ELR (cell line): ENCODE data around the gene FARS2.

Experiments
- DNase-seq: peaks from one replicate; pipeline ENCODE4 v3.0.0-alpha.2; 2015; ENCODE audit warnings: low read depth

FARS2 gene

DNA sequence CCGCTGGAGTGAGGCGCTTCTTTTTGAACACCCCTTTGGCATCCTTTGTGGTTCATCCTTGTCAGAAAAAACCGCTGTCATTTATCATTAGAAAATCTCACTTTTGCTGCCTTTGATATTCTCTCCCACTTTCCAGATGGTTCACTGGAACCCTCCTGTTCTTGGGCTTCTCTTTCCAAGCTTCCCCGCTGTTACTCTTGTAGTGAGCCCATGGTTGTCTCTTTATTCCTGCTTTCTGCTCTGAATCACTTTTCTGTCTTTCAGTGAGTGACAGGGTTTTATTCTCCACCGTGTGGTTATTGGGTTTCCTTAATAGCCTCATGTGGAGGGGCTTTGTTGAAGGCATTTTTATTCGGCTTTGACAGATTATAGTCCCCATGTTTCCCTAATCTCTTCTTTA, 117.0 kb downstream of the FARS2 start:
- no peak for DNase-seq

DNA sequence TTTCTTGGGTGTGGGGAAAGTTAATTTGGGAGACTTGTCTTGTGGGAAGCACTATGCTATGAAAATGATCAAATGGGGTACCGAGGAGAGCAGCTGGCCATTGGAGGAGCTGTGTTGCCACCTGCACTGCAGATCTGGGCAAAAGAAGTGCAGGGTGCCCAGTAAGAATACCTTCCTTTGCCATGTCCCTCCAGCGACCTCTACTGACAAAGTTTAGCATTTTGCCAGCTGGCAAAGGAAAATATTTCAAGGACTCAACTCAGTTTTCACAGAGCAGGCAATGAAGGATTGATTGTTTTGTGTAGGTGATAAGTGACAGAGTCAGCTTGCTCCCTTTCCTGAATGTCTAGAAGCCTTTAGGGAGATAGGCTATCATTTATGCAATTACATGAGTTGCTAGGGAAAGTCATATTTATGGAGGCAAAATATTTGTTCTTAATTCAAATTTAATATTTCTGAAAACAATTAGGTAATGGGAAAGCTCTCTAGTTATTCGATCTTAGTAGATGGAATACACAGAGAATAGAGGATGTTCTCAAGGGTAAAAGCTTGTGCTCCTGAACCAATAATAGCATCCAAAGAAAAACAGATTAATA, 118.4 kb downstream of the FARS2 start:
- DNase-seq, result peak; percentile 72

DNA sequence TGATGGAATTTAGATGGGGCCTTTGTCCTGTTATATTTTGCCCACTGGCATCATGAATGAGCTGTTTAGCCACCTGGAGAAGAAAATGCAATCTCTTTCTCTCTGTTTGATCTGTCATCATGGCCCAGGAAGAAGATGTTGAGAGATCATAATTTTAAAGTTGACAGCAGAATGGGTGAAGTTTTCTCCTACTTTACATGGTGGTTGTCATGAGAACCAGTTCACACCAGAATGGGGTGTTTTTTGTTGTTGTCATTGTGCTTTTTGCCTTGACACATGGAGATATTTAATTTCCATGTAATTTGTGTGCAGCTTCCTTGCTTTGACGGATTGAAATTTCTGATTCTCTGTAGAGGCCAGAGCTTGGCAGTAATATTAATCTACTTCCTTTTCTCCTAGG, 122.5 kb downstream of the FARS2 start:
- DNase-seq, result no peak

DNA sequence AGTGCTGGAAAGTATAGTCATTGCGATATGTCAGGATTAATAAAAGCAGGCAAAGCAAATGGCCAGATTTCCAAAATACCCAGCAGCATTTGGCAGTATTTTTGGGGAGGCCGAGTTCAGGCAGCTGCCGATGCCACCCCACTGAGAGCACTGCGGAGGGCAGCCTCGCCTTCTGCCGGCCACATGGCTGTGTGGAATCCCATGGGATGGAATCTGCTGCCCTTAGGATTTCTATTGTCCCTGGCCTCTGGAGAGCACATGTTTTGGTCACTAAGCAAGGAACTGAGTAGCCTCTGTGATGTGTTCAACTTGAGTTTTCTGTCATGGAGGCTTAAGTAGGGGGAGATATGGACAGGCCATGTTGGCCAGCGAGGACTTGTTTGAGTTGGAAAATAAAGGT, 123.0 kb downstream of the FARS2 start:
- no peak for DNase-seq

DNA sequence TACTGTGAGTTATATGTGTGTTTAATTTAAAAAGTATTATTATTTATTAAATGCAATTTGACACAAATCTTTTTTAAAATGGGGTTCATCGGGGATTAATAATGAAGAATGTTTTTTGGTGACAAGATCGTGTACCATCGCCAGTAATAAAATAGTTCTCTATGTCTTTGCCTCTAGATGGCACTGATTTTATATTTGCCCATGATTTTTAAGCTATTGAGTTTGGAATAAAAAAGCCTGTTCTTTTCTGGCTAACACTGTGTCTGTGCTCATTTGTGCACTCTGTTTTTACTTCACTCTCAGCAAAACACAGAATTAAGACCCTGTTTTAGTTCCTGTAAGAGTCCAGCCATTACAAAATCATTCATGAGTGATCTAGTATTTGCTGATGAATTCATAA, 127.0 kb downstream of the FARS2 start:
- DNase-seq, result no peak

DNA sequence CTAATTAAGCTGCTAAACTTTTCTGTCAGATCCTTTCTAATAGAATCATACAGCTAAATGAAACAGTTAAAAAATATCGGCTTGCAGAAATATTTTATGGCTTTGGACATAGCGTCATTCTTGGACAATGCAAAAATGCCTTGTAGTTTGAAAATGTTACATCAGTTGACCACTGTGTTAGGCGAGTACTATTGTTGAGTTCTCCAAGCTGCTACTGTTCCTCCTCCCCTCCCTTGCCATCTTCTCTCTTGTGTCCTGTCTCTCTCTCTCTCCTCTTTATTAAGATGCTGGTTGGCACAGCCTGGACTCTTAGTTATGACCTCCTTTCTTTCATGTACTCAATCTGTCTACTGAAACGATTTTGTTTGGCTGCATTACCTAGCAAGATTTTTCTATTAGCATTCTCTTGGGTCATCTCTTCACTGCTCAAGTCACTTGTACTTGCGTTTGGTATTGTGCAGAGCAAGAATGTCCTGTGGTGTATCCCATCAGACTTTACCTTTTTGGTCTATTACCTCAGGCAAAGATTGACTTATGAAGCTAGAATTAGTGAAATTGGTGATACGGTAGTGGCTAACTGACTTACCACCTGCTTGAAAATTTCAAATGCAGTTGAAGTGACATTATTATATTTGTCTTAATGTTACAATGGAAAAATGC, 127.9 kb downstream of the FARS2 start:
- no peak for DNase-seq

DNA sequence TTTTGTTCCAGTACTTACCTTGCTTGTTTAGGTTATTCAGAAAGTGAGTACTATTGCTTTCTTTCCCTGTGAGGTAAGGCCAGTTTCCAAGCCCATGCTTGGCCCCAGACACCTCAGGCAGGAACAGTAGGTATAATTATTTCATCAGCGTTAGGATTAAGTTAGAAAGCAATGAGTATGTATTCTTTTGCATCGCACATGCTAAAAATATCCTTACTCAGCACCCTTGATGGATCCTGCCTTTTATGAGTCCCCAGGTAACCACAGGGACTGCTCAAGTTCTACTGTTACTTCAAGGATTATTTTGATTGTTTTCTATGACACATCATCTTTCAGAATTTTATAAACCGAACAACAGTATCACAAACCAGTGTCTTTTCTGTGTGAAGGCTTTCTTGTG, 128.9 kb downstream of the FARS2 start:
- DNase-seq, result no peak

DNA sequence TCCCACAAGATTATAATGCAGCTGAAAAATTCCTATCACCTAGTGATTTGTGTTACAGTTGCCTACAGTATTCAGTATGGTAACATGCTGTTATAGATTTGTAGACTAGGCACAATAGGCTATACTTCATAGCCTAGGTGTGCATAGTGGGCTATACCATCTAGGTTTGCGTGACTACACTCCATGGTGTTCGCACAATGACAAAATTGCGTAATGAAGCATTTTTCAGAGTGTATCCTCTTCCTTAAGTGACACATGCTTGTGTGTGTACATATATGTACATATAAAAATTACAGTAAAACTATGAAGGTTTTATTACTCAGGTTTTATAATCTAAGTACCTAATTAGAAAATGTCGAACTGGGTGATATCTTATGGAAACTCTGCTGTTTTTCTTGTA, 133.0 kb downstream of the FARS2 start:
- DNase-seq, result no peak

DNA sequence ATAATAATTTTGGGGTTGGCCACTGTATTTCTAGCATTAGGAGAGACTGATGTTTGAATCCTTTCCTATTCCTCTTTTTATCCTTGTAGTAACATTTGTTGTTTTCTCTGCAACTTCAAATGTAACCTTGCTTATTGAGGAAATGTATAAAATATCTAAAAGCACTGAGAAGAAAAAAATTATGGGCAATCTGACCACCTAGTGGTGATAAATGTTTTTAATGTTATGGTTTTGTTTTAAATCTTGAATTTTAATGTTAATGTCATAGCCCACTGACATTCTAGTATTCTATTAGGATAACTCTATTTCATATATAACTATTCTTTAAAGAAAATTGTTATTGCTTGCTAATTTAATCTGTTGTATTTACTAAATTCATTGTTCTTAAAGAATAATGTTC, 134.4 kb downstream of the FARS2 start:
- no peak for DNase-seq

DNA sequence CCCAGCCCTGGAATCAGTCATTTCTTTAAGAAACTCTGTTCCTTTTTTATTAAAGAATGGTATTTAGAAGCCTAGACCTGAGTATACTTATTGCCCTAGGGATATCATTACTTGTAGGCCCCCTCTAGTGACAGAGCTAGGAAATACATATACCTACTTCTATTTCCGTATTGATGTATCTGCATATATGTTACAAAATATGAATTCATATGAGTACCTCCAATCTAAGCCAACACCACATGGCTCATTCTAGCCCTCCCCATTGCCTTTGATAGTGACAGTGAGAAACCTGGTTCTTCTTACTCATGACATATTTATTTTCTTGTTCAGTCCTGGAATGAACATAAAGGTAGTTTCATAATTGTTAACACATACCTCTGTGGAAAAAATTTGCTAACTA, 137.2 kb downstream of the FARS2 start:
- DNase-seq, result peak; percentile 75

DNA sequence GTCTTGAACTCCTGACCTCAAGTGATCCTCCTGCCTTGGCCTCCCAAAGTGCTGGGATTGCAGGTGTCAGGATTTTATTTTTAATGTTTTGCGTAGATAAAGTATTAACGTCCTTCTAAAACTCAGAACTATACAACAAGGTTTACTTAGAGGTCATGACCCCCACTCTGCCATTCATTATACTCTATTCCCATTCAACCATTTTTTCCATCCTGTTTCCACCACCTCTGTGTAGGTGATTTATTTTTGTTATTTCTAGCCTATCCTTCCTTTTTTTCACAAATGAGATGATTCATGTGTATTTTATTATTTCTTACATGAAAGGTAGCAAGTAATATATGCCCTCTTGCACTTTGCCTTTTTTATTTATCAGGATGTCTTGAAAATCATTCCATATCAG, 138.1 kb downstream of the FARS2 start:
- no peak for DNase-seq

DNA sequence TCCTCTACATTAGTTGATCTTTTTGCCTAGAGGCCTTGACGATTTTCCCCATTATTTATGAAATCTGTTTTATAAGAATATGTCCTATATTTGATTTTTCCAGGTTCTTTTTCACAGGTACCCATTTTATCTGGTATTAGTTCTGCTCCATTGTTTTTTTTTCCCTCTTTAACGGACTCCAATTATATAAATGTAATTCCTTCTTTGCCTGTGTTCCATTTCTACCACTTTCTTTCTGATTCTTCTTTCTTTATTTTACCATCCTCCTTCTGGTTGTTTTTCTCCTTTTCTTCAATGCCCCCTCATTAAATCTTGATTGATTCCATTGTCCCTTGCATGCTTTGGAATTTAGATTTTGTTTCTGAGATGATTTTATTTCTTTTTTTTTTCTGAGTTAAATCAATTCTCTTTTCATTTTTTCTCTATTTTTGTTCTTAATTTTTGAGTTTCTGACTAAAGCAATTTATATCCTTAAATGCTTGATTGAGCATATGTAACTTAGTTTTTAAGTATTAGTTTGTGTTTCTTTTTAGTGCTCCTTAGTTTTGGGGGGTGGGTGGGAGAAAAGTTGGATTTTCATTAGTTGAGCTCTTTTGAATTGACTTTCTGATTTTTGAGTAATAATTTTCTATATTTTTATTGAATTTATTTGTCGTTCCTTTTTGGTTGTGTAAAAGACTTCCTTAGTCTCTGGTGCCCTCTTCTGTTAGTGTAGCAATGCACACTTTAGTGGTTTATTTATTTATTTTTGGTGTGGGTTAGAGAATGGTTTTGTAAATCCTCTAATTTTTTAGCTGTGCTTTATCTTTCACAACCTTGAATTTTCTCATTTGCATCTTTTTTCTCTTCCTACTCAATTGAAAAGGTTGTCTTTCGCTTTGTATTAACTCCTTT, 140.8 kb downstream of the FARS2 start:
- peak; percentile 60 for DNase-seq

DNA sequence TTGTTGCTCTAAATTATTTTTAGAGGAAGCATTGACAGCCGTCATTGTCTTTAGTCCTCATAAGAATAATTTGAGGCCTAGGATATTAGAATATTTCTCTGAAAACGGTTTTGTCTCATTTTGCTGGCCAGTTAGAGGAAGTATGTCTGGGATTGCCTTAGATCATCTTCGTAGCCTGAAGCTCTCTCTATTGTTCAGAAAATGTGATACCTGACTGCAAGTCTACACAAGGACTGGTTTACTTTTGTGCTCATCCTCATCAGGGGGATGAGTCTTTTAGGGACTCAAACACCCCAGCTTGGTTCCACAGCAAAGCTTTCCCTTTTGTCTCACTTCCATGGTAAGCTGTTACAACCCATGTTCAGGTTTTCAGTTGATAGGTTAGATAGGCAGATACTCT, 141.8 kb downstream of the FARS2 start:
- DNase-seq, result no peak

DNA sequence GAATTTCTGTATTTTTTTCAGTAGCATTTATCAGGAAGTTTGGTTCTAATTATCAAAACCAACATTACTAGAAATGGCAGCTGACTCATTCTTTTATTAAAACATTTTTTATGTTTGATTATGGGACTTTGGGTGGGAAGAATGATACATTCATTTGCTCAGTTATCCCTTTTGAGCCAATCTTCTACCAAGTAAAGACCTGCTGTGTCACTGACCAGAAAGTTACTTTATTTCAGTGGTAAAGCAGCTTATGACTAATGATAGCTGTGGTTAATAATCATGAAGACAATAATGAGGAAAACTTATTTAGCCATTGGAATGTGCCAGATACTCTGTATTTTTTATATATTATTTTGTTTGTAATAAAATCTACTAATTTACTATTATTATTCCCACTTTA, 142.3 kb downstream of the FARS2 start:
- peak; percentile 41 for DNase-seq

DNA sequence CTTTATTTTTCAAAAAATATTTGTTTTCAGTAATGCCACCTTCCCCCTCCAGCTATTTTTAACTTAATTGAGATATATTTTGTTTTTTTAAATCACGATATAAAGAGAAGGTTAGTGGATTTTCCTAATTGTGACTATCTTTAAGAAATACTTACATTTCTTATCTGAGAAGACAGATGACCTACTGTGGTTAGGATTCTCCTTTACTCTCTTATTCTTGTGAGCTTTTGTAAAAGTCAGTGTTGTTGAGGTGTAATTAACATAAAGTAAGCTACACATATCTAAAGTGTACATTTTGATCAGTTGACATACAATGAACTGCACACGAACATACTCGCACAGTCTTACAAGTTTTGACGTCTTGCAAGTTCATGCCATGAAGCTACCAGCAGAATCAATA, 144.7 kb downstream of the FARS2 start:
- no peak for DNase-seq

DNA sequence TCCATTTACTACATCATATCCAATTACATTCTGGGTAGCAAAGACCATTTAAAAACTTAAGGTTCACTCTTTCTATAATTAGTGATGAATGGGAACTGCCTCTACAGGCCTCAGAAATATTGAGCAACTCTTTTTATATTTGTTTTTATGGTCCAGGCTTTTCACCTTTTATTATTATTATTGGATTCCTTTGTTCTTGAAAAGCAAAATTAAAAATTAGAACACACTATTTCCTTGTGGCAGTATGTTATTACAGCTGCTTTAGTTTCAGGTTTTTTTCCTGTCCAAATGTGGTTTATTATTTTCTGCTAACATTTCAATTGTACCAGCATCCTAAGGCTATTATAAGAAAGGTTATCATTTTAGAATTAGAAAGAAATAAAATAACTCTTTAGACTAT, 150.1 kb downstream of the FARS2 start:
- DNase-seq, result no peak

DNA sequence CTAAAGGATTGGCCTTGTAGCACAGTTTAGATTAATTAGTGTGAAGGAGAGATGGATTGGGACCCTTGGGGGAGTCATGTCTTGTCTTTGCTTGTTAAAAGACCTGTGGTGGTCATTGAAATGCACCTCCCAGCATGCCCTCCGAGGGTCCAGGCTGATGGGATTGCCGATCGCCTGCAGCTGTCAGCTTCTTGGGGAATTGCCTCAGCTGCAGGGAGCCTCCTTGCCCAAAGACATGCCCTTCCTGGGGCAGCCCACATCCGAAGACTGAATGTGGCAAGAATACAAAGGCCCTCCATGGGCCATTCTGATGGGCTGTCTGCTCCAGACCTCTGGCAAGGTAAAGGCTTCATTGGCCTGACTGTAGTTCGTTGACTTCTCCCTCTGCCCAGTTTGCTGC, 150.7 kb downstream of the FARS2 start:
- DNase-seq, result no peak

DNA sequence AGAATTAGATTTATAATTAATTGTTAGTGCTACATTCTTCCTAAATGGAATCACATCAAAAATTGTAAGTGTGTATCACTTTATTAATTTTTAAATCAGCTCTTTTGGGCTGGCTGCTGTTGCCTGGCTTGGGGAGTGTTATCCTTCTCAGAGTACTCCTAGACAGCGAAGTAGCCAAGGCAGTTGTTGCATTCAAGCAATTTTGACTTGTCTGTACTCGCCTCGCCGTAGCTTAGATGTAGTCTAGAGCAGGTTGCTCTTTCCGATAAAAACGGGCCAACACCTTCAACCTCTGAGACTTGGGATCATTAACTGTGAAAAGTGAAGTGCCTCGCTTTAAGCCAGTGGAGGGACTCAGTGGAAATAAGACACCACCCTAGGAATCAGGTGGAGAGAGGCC, 151.3 kb downstream of the FARS2 start:
- DNase-seq, result no peak

DNA sequence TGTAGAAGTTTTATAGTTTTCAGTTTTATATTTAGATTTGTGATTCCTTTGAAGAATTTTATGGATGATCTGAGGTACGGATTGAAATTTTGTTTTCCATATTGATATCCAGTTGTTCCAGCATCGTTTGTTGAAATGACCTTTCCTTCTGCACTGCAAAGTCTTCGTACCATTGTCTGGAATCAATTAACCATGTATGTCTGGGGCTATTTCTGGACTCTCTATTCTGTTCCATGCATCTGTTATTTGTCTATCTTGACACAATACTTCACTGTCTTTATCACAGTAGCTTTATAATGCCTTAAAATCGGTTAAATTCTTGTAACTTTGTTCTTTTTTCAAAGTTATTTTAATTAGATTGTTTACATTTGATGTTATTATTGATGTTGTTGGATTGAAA, 154.9 kb downstream of the FARS2 start:
- DNase-seq, result no peak

DNA sequence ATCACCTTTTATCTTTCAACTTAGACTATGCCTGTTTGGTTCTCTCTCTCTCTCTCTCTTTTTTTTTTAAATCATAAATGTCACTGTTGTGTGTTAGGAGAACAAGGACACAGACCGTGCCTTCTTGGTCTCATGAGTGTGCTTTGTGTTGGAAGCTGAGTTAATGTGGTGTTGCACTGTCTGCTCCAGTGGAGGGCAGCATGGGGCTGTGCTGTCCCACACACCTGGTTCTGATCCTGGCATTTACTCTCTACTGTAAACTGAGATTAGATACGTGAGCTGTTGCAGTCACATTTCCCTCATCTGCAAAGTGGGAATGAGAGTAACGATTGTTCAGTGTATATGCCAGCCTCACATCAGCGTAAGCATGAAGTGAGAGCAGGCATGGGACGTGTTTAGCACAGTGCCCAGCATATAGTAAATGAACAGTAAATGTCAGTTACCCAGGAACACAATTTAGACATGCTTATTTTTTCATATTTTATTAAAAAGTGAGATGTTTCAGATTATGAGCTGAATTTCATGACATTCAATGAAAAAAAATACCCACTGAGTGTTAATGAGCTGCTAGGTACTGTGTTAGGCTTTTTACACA, 161.1 kb downstream of the FARS2 start:
- peak; percentile 47 for DNase-seq

DNA sequence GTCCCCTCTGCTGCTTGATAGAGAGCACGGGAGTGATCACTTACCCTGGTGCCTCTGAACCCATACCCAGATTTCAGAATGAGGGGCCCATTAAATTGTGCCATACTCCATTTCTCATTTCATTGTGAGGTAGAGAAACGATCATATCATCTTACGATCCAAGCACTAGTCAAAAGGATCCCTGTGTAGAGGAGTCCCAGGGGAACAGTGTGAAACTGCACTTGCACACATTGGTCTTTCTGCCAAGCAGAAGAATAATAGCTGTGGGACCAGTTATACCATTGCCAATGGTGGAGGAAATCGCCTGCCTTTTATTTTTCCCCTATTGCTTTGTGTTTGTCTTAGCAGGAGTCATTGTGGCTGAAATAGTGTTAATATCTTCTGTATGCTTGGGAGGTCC, 161.9 kb downstream of the FARS2 start:
- DNase-seq, result no peak

DNA sequence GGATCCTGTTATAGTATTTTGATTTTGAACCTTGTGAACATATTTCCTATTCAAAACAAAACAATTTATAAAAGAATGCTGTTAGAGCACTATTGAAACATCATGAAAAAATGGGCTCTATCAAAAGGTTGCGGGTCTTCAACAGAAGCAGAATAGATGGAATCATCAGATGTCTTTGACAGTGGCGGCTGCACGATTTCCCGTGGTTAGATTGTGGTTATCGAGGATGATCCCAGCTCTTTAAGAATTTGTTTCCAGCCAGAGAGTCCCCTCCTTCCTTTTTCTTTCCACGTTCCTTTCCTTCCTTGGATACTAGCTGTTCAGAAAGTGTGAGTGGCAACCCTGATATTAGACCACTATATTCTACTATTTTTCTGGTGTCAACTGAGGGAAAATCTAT, 163.4 kb downstream of the FARS2 start:
- no peak for DNase-seq

DNA sequence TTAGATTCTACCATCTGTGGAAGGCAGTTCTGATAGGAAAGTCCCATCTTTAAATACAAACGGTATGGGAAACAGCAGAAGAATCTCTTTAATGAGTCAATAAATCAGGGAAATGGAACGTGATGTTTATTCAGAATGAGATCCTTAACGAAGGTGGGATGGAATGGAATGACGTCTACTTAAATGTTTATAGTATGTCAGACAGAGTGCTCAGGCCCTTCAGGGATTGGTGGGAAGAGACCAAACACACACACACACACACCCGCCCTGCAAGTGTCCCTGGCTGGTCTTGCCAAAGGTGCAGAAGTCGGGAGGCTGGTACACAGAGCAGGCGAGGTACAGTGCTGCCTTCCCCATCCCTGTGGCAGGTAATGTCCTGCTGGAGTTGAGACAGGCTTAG, 164.0 kb downstream of the FARS2 start:
- DNase-seq, result no peak
